GM18907 (cell line): ENCODE data around the gene AIDA.
"Not testable (repeated sequence)": the region's sequence is repeated elsewhere in the genome, so short reads cannot be mapped to it uniquely, and the experiment has no call there.

ENCODE experiments used
- ATAC-seq: cut with Tn5 transposase; IDR thresholded peaks from one replicate; pipeline ENCODE4 v1.9.1; 2021; ENCODE audit warnings: mild to moderate bottlenecking, moderate library complexity; ENCODE audit not compliant: unreplicated experiment

AIDA gene

GRCh38 chr1:222712253-222713090 lies at the start of gene AIDA, which contains the start of gene BROX:
Gene AIDA, minus strand, starts transcription at chr1:222712491. Its CDS starts 174 bp downstream, at chr1:222712317.
Gene BROX, plus strand, starts transcription at chr1:222712564. Its CDS starts 3,136 bp downstream, at chr1:222715700.
- peak; percentile 82 for ATAC-seq

DNA sequence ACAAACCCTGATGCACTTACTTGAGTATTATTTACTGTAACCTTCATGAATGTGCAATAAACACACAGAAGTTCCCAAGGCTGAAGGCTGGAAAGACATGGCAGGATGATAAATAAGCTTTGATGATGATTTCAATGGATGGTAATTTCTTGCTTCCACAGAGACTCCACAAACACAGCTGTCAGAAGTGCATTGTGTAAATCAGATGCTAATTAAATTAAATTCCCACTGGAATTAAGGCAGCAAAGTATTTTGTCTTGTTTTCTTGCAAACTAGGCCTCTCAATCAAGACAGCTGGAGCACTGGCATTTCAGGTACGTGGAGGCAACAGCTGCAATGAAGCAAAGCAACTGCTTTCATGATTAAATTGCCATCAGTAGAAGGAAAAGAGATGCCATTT lies 48.8 kb upstream of the AIDA start:
- no peak for ATAC-seq

- no peak for ATAC-seq
Measured at GRCh38 chr1:222759451-222760035, 47.3 kb upstream of the AIDA start.

DNA sequence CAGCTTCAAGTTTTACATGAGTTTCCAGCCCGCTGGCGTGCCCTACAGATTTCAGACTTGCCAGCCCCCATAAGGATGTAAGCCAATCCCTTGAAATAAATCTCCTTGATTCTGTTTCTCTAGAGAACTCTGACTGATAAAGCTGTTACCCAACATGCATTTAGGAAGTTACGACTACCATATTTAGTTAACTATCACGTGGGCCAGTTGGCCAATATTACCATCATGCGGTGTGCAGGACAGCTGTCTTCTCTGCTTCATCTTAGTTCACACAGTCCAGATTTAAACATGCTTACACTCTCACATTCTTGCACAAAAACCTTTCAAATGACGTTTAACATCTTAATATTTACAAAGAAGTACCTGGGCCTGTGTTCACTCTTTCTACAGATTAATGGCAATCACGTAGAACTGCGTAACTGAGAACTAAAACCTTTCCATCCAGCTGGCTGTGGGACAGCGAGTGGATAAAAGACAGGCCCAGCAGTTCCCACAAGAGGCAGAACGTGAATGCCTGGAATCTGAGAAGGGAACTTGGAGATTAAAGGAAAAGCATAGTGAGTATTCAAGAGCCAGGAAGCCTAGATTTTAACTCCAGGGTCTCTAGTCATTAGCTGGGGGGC lies 45.5 kb upstream of the AIDA start:
- ATAC-seq, result no peak

DNA sequence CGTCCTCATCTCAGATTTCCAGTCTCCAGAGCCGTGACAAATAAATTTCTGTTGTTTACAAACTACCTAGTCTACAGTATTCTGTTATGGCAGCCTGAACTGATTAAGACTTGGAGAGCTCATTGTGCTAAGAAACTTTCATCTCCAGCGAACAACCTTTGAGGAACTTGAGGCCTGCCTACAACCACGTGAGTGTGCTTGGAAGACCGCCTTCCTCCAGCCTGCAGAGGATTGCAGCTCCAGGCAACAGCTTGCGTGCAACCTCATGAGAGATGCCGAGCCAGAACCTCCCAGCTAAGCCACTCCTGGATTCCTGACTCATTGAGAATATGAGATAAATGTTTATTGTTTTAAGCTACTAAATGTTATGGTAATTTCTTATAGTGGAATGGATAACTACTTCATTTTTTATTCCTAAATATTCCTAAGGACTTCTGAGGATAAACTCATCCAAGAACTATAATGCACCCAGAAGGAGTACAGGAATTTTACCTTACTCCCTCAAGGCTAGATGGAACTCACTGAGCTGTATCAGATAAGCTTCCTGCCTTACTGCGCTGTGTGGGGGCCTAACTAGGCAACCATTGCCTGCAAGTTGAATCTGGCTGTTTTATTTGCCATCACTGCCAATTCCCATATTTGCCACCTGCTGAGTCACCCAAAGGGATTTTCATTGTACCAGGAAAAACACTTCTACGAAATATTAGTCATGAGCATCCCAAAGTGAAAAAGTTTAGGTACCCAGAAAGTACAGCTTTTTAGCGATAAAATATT lies 42.3 kb upstream of the AIDA start:
- ATAC-seq, result no peak

DNA sequence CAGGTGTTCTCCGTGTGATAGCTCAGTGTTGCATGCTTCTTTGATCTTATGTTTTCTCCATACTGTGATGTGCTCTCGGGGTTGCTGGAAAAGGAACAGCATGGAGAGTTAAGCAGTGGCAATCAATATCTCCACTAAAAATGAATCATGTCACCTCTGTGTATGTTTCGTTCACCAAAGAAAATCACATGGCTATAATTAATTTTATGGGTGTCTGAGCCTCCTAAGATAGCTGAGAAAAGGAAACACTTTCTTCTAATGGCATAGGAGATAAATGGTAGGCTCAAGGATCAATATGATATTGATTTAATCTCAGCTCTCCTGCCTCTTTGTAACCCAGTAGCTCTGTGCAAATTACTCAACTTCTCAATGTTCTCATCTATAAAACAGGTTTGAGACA lies 39.0 kb upstream of the AIDA start:
- no peak for ATAC-seq

- ATAC-seq, result peak; percentile 71
Measured at GRCh38 chr1:222750651-222751050, 38.4 kb upstream of the AIDA start.

GRCh38 chr1:222749927-222750326 lies 37.6 kb upstream of the AIDA start:
- no peak for ATAC-seq

DNA sequence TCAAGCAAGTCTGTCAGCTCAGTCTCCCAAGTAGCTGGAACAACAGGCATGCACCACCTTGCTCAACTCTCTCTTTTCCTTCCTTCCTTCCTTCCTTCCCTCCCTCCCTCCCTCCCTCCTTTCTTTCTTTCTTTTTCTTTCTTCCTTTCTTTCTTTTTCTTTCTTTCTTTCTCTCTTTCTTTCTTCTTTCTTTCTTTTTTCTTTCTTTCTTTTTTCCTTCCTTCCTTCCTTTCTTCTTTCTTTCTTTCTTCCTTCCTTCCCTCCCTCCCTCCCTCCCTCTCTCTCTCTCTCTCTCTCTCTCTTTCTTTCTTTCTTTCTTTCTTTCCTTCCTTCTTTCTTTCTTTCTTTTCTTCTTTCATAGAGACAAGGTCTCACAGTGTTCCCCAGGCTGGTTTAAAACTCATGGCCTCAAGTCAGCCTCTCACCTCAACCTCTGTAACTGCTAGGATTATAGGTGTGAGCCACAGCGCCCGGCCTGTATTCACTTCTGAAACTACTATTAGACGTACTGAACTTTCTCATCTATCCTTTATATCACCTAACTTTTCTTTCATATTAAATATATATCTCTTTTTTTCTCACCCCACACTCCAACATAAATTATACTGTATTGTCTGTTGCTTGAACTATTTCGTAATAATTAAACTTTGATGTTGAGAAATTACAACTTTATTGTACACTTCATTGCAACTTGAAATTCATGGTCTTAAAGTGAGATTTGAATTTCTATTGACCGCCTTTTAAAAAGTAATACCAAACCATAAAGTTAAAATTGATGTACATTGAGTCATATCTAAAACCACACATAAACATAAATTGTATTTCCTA lies 29.6 kb upstream of the AIDA start:
- not testable (repeated sequence) for ATAC-seq

DNA sequence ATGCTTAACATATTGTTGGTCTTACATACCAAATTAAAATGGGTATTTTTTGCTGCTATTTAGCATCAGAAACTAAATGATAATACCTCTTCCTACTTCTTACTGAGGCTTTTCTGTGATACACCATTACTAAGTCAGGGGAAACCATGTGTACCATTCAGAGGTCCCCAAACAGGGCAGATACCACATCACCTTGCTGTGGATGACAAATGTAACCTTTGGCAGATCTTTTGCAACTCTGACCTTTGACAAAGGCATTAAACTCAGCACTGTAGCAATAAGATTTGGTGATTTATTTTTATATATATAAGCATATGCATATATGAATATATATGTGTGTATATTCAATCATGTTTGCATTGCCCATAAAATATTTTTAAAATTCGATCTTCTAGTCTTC lies 27.6 kb upstream of the AIDA start:
- ATAC-seq, result no peak

DNA sequence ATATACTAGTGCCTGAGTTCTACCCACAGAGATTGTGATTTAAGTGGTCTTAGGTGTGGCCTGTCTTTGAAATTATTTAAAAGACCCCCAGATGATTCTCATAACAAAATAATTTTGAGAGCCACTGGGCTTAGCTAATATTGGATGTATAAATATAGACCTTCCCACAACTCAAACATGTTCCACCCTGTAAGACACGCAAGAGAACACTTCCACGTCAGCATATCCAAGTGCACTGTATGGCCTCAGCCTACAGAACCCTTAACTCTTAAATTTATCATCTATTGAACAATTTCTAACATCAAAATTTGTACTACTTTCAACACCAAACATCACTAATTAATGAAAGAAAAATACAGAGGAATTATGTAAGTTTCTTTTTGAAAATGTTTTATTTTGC lies 27.2 kb upstream of the AIDA start:
- no peak for ATAC-seq

DNA sequence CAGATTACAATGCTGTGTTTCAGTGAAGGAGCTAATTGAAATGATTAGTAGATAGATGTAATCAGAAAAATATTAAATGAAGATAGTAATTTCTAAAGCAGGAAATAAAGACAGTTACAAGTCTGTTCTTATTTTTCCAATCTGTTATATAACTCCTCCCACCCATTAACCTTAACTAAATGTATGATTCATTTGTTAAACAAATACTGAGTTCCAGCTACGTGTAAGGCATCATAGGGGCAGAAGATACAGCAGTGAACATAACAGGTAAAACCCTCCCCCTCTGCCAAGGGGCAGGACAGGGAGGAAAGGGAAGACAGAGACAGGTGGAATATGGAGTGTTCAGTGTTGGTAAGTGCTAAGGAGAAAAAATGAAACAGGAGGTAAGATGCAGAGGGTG lies 24.7 kb upstream of the AIDA start, which contains the start of gene FAM177B:
Gene FAM177B, plus strand, starts transcription at position 231 of the 400 bp plus-strand sequence. CDS start 9,344 bp downstream, outside the sequence.
- ATAC-seq, result no peak

- no peak for ATAC-seq
Measured at GRCh38 chr1:222736470-222736869, 24.2 kb upstream of the AIDA start.

- ATAC-seq, result no peak
Measured at GRCh38 chr1:222734740-222735139, 22.4 kb upstream of the AIDA start.

GRCh38 chr1:222732216-222733159 lies 20.2 kb upstream of the AIDA start:
- ATAC-seq, result peak; percentile 97

DNA sequence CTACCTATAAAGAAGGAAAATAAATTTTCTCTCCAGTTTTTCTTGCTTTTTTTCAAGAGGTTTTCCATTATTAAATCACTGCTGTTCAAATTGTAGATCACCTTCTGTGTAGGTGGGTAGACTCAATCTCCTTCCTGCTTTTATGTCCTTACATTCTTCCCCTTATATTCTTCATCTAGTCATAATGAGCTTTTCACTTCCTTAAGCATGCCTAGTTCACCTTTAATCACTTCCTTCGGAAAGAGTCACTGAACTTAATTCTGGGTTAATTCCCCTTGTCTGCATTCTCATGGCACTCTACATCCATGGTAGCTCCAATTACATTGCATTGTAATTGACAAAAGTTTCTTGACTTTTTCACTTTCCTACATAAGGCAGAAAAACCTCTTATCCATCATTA lies 18.6 kb upstream of the AIDA start:
- no peak for ATAC-seq

DNA sequence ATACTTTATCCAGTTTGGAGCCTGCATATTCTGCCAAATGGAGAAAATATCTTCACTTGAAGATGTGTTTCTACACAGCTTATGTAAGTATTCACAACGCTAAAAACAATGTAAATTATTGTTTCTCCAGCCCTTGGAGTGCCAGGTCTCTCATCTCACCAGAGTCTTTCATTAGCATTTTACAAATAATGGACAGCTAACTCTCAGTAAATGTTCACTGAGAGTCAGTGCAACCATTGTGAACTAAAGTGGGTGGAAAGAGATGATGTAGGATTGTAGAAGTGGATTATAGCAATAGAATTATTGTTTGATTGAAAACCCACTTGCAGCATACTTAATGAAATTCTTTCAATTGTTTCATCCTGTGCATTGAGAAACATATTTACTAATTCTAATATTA lies 16.5 kb upstream of the AIDA start:
- ATAC-seq, result no peak

DNA sequence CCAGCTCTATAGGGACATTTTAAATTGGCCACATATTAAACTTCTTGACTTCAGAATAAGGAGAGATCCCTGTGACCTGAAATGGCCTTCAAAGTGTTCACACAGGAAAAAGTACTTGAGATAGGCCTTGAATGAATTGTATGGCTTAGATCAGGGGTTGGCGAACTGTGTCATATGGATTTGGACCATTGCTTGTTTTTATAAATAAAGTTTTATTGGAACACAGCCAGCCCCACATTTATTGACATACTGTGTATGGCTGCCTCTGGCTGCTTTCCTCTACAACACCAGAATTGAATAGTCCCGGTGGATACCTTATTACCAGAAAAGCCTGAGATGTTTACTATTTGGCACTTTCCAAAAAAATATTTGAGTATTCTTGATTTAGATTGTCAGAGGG lies 4.1 kb upstream of the AIDA start:
- no peak for ATAC-seq
